ENCODE measurements around the gene ZNF598.

DNA sequence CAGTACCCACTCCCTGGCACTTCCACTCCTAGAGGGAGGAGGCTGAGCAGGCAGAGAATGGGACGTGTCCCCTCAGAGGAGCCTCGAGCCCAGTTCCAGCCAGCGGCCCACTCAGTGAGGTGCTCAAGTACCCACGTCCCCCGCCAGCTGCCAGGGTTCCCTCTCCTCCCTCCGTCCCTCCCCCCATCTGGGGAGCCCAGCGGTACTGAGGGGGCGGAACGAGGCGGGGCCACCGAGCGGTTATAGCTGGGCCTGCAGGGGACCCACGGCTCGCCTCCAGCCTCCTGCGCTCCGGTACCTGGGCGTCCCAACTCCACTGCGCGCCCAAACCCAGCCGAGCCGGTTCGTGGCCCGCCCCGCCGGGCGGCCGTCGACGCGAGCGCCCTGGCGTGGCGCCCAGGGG lies 9.9 kb upstream of the ZNF598 start, which contains the start of gene NPW:
- TF ChIP-seq CTCF (conservative IDR thresholded peaks at IDR 0.05; ENCODE audit: low read depth in 2 of 2) = no peak
- no peak for TF ChIP-seq EZH2 (IDR thresholded peaks at IDR 0.05; ENCODE audit: low read depth, unreplicated experiment)
- TF ChIP-seq POLR2AphosphoS5 (IDR thresholded peaks at IDR 0.05; ENCODE audit: low read depth) = no peak
- TF ChIP-seq, protein P1, sequence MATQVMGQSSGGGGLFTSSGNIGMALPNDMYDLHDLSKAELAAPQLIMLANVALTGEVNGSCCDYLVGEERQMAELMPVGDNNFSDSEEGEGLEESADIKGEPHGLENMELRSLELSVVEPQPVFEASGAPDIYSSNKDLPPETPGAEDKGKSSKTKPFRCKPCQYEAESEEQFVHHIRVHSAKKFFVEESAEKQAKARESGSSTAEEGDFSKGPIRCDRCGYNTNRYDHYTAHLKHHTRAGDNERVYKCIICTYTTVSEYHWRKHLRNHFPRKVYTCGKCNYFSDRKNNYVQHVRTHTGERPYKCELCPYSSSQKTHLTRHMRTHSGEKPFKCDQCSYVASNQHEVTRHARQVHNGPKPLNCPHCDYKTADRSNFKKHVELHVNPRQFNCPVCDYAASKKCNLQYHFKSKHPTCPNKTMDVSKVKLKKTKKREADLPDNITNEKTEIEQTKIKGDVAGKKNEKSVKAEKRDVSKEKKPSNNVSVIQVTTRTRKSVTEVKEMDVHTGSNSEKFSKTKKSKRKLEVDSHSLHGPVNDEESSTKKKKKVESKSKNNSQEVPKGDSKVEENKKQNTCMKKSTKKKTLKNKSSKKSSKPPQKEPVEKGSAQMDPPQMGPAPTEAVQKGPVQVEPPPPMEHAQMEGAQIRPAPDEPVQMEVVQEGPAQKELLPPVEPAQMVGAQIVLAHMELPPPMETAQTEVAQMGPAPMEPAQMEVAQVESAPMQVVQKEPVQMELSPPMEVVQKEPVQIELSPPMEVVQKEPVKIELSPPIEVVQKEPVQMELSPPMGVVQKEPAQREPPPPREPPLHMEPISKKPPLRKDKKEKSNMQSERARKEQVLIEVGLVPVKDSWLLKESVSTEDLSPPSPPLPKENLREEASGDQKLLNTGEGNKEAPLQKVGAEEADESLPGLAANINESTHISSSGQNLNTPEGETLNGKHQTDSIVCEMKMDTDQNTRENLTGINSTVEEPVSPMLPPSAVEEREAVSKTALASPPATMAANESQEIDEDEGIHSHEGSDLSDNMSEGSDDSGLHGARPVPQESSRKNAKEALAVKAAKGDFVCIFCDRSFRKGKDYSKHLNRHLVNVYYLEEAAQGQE (IDR thresholded peaks at IDR 0.05; ENCODE audit: unreplicated experiment) = no peak
- no peak for TF ChIP-seq ZNF114 (CRISPR knock-in tag; IDR thresholded peaks at IDR 0.05)
- TF ChIP-seq EZH2phosphoT487 (IDR thresholded peaks at IDR 0.05; ENCODE audit: unreplicated experiment) = no peak
- no peak for TF ChIP-seq ZNF331 (CRISPR knock-in tag; IDR thresholded peaks at IDR 0.05; ENCODE audit: low read depth)
- no peak for TF ChIP-seq CREB1 (CRISPR knock-in tag; IDR thresholded peaks at IDR 0.05; ENCODE audit: low read depth)
- TF ChIP-seq, protein P2, sequence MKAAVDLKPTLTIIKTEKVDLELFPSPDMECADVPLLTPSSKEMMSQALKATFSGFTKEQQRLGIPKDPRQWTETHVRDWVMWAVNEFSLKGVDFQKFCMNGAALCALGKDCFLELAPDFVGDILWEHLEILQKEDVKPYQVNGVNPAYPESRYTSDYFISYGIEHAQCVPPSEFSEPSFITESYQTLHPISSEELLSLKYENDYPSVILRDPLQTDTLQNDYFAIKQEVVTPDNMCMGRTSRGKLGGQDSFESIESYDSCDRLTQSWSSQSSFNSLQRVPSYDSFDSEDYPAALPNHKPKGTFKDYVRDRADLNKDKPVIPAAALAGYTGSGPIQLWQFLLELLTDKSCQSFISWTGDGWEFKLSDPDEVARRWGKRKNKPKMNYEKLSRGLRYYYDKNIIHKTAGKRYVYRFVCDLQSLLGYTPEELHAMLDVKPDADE (IDR thresholded peaks at IDR 0.05) = no peak
- no peak for TF ChIP-seq JUNB (IDR thresholded peaks at IDR 0.05; ENCODE audit: unreplicated experiment)

Measured in GM23338 (cell line).